WI38 (cell line): ENCODE measurements around the gene GNPTG.

ENCODE experiments used
- H3K4me3 ChIP-seq: 2 replicates; pipeline ENCODE4 v1.5.1; 2011; ENCODE audit warnings: low read depth, mild to moderate bottlenecking, control low read depth, low read length
- TF ChIP-seq, protein P1 (sequence below): IDR thresholded peaks from 2 replicates; pipeline ENCODE4 v1.5.1; 2012; ENCODE audit warnings: low read depth, mild to moderate bottlenecking, control low read depth, low read length

Gene GNPTG

DNA sequence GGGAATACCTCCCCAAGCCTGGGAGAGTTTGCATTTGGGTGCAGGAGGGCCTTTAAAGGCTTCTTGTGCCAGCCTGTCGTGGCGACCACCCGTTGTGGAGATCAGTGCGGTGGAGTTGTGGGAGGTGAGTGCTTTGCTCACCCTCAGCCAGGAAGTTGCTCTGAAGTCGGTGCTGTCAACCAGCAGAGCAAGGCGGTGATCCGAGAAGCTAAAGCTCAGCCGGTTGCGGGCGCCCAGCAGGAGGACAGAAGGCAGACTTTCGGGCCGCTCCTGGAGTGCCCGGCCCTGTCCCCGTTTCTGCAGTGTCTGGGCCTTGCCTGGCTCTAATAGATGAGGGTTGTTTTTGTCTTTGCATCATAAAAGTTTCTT is 40.9 kb upstream of the GNPTG start:
- TF ChIP-seq, protein P1, sequence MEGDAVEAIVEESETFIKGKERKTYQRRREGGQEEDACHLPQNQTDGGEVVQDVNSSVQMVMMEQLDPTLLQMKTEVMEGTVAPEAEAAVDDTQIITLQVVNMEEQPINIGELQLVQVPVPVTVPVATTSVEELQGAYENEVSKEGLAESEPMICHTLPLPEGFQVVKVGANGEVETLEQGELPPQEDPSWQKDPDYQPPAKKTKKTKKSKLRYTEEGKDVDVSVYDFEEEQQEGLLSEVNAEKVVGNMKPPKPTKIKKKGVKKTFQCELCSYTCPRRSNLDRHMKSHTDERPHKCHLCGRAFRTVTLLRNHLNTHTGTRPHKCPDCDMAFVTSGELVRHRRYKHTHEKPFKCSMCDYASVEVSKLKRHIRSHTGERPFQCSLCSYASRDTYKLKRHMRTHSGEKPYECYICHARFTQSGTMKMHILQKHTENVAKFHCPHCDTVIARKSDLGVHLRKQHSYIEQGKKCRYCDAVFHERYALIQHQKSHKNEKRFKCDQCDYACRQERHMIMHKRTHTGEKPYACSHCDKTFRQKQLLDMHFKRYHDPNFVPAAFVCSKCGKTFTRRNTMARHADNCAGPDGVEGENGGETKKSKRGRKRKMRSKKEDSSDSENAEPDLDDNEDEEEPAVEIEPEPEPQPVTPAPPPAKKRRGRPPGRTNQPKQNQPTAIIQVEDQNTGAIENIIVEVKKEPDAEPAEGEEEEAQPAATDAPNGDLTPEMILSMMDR, result no peak
- H3K4me3 ChIP-seq, result peak overlapping the region; percentile 80

DNA sequence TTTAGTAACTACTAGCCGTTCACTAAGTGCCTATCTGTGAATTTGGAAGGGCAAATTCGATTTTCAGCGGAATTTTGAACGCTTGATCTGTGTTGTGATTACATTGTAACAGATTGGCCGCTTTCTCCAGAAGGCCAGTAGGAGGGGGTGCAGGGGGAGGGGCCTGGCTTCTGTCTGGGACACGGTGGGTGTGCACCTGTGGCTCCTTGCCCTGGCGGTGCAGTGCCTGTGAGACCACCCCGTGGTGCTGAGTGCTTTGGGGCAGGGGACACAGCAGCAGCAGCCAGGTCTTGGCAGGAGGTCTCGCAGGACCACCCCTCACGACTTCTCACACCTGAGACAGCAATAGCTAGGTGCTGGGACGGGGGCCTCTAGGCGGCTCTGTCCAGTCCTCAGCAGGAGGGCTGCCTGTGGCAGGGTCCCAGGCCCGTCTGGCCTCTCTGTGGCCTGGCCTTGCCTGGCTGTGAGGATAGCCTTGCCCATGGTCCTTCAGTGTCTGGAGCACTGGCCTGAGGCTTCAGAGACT is 40.5 kb upstream of the GNPTG start:
- peak overlapping the region; percentile 80 for H3K4me3 ChIP-seq
- TF ChIP-seq, protein P1, result no peak

DNA sequence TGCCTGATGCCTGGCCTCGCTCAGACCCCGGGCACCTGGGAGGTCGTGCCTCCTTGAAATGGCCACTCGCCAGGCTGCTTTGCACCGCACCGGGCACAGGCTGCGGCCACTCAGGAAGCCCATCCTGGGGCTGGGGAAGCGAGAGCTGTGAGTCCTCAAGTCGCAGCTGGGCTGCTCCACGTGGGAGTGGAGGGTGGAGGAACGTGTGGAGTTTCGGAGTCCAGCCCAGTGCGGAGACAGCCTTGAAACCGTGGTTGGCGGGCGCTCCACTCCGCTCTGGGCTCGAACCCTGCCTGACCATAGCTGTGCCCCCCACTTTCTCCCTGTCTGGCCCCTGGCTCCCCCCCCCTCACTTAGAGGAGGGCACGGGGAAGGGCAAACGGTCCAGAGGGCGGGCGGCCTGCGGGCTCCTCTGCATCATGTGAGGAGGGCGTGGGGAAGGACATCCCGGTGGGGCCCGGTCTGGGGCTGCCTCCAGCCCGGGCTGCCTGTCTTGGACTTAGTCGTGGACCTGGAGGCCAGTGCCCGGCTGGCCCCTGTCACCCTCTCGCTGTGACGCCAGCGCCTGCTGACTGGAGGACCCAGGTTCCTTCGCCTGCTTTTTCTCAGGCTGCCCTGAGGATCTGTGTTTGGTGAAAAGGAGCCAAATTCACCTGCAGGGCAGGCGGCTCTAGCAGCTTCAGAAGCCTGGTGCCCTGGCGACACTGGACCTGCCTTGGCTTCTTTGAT is 39.8 kb upstream of the GNPTG start:
- TF ChIP-seq, protein P1, result no peak
- H3K4me3 ChIP-seq, result peak overlapping the region; percentile 80

DNA sequence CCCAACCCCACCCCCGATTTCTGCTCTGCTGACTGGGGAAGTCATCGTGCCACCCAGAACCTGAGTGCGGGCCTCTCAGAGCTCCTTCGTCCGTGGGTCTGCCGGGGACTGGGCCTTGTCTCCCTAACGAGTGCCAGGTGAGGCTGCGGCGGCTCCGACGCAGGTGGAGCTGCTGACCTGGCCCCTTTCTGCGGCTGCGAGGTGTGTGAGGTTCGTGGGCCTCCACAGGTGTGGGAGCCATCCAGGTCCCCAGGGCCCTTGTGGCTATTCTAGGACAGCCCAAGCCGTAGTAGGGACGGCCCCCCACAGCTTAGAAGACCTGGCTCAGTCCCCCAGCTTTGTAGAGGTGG is 39.3 kb upstream of the GNPTG start:
- H3K4me3 ChIP-seq, result no peak overlapping the region
- TF ChIP-seq, protein P1, result no peak

DNA sequence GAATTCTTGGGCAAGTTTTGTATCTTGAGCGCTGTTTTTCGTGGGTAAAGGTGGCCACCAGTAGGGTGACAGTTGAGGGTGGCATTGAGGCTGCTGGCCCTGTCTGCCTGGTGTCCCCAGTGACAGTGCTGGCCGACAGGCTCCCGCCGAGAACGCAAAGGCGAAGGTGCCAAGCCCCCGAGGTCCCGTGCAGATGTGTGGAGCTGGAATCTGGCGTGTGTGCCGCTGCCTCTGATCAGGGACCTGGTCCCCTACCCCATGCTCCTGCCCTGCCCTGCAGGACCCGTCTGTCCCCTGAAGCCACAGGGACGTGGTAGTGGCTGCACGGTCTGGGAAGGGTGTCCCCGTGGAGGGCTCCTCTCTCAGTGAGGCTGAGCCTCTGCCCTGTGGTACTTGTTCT is 38.8 kb upstream of the GNPTG start:
- TF ChIP-seq, protein P1, result no peak
- H3K4me3 ChIP-seq, result no peak overlapping the region

DNA sequence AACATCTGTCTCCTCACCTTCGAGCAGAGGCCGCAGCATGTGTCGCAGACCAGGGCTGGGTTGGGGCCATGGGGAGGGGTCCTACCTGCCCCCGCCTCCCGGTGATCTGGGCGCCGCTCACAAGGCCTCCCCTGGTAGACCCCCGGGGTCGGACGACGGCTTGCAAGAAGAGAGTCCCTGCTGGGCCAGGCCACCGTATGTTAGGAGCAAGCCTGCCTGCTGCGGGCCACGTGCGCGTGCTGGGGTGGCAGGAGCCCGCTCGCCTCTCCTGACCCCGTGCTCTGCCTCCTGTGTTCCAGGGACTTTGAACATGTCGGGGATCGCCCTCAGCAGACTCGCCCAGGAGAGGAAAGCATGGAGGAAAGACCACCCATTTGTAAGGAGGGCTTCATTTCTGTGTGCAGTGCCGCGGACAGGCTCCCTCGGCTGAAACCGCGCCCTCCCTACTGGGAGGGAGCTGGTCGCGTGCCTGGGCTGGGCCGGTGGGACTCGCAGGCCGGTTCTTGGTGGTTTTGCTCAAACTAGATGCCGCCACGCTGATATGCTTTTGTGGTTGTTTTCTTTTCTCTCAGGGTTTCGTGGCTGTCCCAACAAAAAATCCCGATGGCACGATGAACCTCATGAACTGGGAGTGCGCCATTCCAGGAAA is 37.9 kb upstream of the GNPTG start:
- TF ChIP-seq, protein P1, result no peak

DNA sequence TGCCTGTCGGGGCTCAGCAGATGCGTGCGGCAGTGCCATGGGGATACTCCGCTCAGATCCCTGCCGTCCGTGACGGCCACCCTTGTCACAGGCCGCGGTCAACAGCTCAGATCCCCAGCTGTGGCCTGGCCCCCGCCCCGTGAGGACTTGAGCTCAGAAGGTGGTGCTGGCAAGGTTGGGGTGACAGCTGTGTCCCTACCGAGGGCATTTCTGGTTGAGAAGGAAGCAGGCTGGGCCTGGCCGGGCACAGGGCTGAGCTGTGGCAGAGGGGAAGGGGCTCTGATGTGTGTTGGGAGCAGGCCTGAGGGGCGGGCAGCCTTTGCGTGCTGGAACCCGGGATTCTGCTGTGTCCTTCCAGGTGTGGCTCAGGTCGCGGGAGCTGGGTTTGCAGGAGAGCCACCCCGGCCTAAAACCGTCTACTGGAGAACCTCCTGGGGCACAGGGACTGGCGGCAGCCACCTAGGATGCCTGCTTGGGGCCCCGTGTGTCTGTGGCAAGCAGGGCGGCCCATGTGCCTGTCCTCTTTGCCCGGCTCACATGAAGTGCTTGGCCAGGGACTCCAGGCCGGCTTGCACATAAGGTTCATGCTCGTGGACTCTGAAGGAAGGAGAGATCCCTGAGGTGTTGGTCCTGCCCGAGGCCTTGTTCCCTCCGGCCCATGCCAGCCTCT is 37.2 kb upstream of the GNPTG start:
- TF ChIP-seq, protein P1, result no peak
- H3K4me3 ChIP-seq, result no peak overlapping the region

More for the DNA sequence above, 37.9 kb upstream of the GNPTG start:
- no peak overlapping the region for H3K4me3 ChIP-seq
